HG02943 (cell line): Measurements from ENCODE around the gene ZNF526.

Experiments used
- ATAC-seq: cut with Tn5 transposase; IDR thresholded peaks from one replicate; pipeline ENCODE4 v1.9.1; 2021; ENCODE audit warnings: mild to moderate bottlenecking, low read depth, moderate library complexity; ENCODE audit not compliant: unreplicated experiment

The ZNF526 gene

GRCh38 chr19:42193706-42194105, 26.4 kb upstream of the ZNF526 start:
- no peak for ATAC-seq

DNA sequence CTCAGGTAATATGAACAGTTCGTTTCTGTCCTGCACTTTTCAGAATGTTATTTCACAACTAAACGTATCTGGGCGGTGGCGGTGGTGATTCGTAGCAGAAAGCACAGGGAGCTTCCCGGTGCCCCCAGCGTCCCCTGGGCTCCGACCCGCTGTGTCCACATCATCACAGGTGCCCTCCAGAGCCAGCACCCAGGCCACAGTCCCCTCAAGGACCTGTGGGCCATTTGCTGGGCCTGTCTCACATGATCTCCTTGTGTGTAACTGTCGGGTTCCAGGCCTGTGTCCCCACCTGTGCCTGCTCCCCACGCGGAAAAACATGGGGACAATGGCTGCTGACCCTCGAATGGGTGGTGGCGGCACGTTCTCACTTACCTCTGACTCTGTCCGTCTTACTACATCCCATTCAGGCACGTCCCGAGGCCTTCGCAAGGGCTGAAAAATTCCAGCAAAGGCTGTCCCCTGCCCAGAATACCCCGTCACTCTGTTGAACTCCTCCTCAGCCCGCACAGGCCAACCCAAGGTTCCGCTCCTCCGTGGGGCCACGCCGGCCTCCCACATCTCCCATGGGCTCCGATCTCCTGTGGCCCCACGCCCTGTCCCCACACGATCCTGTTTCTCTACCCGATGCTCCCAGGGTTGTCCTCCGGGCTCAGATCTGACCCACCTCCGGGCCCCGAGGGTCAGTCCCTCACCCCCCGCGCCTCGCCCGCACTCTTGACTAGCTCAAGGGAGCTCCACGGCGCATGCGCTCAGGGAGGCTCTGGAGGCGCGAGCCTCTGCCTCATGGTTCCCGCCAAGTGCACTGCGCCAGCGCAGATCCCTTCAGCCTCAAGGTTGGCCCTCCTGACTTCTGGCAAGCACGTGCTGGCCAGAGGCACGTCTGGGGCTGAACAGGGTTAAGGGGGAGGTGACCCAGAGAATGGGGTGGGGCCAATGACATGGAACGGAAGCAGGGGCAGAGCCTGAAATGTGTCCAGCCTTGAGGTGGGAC, 23.8 kb upstream of the ZNF526 start:
- ATAC-seq, result no peak

DNA sequence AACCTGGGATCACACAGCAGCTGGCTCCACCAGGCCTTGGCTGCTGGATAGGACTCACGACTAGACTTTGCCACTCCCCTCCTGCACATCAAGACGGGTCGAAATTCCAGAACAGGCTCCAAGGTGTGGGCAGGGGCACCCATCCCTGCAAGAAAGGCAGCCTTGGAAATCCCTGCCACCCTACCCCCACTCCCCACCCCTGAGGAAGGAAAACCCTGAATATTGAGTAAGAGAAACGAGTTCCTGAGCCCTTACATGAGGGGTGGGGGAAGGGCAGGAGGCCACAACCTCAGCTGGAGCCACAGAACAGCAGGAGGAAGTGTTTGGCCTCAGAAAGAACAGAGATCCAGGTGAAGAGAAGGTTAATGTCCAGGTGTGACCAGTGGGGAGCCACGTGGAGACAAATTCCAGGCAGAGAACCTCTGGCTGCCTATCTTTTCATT, 22.7 kb upstream of the ZNF526 start:
- ATAC-seq, result no peak

DNA sequence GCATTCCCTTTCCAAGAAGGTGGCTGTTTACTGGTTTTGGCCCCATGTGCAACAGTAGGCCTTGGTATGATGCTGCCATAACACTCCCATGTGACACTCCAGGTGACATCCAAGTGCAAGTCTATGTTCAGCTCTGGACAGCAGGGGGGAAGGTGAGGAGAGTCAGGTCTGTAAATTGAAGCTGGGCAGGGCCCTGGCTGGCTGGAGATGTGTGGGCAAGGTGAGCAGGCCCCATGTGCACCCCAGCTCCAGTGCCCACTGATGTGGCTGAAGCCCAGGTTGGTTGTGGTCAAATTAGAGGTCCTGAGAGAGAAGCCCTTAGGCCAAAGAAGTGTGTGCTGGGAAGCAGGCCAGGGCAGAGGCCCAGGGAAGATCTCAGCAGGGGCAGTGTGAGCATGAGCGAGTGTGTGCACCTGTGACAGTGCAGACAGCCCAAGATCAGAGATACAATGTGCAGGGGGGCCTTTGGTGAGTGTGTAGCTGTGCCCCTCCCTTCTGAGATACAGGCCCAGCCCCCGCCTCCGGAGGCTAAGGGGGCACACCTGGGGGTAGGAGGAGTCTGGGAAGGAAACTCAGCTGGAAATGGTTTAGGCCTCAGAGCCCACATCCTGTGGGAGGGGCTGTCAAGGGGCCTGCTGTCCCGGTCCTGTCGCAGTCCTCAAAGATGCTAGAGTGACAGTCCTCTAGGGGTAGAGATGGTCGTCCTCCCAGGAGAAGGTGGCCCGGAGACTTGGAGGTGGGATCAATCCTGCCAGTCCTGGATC, 21.3 kb upstream of the ZNF526 start:
- peak; percentile 49 for ATAC-seq

GRCh38 chr19:42199440-42200115, 20.5 kb upstream of the ZNF526 start:
- ATAC-seq, result peak; percentile 48

DNA sequence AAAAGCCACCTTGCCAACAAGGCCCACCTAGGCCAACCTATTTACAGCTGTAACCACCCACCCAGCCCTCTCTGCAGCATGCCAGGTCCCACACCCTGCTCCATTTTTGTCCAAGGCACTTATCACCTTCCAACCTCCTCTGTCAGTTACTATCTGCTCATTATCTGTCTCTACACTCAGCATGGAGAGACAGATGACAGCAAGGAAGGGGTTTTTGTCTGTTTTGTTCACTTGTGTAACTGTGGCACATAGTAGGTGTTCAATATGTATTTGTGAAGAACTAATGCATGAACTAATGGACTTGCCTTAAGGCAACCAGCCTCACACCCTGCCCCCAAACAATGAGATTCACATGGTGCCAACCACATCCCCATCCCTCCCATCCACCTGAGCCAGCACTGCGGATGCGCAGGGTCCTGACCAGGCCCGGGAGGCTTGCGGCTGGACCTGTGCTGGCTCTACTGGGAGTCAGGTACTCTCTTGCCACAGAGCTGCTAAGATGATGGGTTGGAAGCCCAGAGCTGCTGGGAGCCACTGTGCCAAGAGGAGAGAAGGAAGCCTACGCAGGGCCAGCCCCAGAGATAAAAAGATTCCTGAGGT, 19.9 kb upstream of the ZNF526 start:
- no peak for ATAC-seq

GRCh38 chr19:42201489-42202289, 18.4 kb upstream of the ZNF526 start:
- no peak for ATAC-seq

DNA sequence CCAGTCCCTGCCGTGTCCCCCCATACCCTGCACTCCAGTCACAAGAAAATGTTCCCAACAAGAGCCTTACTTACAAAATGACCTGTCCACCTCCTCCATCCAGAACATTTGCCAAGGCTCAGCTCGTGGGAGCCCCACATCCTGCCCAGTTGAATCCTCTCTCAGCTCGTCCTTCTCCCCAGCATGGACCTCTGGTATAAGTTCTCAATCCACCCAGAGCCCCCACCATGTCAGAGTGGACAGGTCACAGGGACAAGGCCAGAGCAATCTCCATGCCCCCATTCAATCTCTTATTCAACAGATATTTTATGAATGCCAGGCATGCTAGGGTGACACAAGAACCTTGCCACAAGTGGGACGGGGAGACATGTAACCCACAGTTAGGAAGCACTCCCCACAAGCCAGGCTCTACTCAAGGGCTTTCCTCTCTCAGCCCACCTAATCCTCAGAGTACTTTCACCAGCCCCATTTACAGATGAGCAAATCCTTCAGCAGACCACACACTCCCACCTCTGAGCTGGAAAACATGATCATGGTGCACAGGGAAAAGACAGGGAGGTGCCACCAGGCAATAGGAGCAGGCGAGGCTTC, 17.7 kb upstream of the ZNF526 start:
- ATAC-seq, result no peak

DNA sequence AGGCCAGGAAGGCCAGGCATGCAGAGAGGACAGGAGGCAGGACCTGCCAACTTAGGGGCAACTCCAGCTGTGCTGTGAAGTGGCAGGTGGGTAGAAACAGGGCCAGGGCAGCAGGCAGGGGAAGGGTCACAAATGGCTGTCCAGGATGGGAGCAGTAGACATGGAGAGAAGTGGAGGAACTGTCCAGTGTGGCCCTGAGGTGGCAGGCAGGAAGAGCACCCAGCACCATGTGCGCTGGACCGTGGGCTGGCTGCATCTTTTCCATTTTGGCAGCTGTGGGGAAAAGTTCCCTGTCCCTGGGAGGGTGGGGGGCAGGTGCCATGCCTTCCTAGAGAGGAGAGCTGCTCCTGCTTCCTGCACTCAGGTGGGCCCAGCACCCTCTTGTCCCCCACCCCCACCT, 16.4 kb upstream of the ZNF526 start:
- ATAC-seq, result no peak

- no peak for ATAC-seq
Measured at GRCh38 chr19:42204664-42205063, 15.4 kb upstream of the ZNF526 start.

DNA sequence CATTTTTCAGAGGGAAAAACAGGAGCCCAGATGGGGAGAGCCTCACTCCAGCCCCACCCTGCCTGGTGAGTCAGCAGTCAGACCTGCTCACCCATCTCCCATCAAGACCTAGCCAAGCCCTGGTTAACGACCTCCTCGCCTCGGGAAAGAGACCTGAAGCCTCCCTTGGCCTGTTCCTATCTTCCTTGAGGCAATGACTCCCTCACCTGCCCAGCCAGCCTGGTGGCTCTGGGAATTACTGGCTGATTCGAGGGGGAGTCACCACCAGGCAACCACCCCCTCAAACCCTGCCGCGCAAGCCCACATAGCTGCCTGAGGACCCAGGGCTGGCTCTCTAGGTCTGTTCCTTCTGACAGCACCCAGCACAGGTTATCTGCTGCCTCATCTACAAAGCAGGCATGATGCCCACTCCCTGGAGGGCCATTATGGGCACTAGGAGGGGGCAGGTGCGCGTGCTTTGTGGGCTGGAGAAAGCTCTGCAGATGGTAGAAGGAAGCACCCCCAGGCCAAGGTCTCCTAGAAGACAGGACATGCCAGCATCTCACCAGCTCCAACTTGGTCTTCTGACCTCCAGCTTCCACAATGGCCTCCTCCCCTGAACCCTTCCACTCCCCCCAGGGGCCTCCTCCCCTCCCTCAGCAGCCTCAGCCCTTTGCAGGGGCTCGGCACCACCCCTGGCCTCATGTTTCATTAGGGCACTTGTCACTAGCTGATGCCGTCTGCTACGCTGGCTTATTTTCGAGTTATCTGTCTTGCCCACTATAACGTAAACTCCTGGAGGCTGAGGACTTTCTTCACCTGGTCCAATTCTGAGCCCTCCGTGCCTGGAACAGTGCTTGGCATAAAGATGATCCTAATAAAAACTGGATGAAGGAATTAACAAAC, 13.0 kb upstream of the ZNF526 start:
- ATAC-seq, result no peak

DNA sequence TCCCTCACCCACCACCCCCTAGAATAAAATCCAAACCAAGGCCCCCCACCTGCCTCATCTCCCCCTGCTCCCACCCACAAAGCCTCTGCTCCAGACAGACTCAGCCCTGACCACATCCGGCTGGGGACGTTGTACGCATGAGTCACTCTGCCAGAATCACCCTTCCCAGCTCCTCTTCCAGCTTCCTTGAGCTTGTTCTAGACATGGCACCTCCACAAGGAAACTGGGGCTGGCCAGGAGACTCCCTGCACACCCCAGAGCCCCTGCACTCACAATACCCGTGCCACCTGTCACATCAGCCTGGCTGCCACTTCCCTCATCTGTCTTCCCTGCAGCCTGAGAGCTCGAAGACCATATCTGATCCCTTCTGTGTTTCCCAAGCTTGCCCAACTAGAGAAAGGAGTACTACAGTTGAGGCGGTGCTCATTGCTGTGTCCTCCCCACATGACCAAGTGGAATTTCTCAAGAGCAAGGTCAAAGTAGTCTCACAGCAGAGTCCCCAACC, 12.3 kb upstream of the ZNF526 start:
- no peak for ATAC-seq

- ATAC-seq, result no peak
Measured at GRCh38 chr19:42208612-42209011, 11.5 kb upstream of the ZNF526 start.

GRCh38 chr19:42212886-42213285, 7.2 kb upstream of the ZNF526 start:
- no peak for ATAC-seq

- no peak for ATAC-seq
Measured at GRCh38 chr19:42214810-42215485, 5.2 kb upstream of the ZNF526 start.

GRCh38 chr19:42216653-42217519, 3.2 kb upstream of the ZNF526 start:
- ATAC-seq, result peak; percentile 8
